ENCODE data around the gene GPC6. TPM values are rescaled to one million over a fixed set of nuclear protein-coding genes. Genes with fewer than 3 reads are reported as not detected.

The GPC6 gene
- total and polyA plus RNA-seq, 4 donors: 5.9 to 29.1 (median 18.2) TPM

GRCh38 chr13:94280349-94280748 lies 1053.7 kb downstream of the GPC6 start:
- WGBS: 79% methylated on average over 3 of the region's 3 CpGs
- TF ChIP-seq GABPA (IDR thresholded peaks at IDR 0.05 in 1 of 2, conservative IDR thresholded peaks at IDR 0.05 in 1 of 2) (no peak), ZBTB33 (IDR thresholded peaks at IDR 0.05) (no peak), RXRA (IDR thresholded peaks at IDR 0.05) (no peak), CTCF (IDR thresholded peaks at IDR 0.05; ENCODE audit: low read depth, low read length, missing input control) (no peak)
- Histone ChIP-seq H3K27ac (ENCODE audit: low read depth in 1 of 2, low read length in 2 of 2) (no peak overlapping the region), H3K9ac (ENCODE audit: low read depth in 1 of 2, low read length in 2 of 2) (no peak overlapping the region), H3K4me1 (ENCODE audit: control insufficient read depth in 4 of 4, insufficient read depth in 4 of 4, low read length in 3 of 4) (no peaks in the 10 kb centered on the region), H3K4me3 (ENCODE audit: low read depth in 1 of 3, low read length in 3 of 3) (no peak overlapping the region), H3K36me3 (ENCODE audit: control insufficient read depth in 4 of 4, insufficient read depth in 3 of 4, low read depth in 1 of 4, low read length in 3 of 4) (no peaks in the 10 kb centered on the region), H3K9me3 (ENCODE audit: control insufficient read depth in 4 of 4, low read length in 3 of 4) (no peaks in the 10 kb centered on the region), H3K27me3 (ENCODE audit: control insufficient read depth in 4 of 4, insufficient read depth in 4 of 4, low read length in 3 of 4) (no peaks in the 10 kb centered on the region)
- DNase-seq (ENCODE audit: low spot score): no peak

- H3K36me3 ChIP-seq (ENCODE audit: control insufficient read depth in 4 of 4, insufficient read depth in 3 of 4, low read depth in 1 of 4, low read length in 3 of 4): no peaks in the 10 kb centered on the region
- peak; percentile 84 for TF ChIP-seq REST (IDR thresholded peaks at IDR 0.05)
- no peak for TF ChIP-seq GABPA (IDR thresholded peaks at IDR 0.05 in 1 of 2, conservative IDR thresholded peaks at IDR 0.05 in 1 of 2)
- H3K27me3 ChIP-seq (ENCODE audit: control insufficient read depth in 4 of 4, insufficient read depth in 4 of 4, low read length in 3 of 4): no peaks in the 10 kb centered on the region
- H3K9ac ChIP-seq (ENCODE audit: low read depth in 1 of 2, low read length in 2 of 2): no peak overlapping the region
- H3K27ac ChIP-seq (ENCODE audit: low read depth in 1 of 2, low read length in 2 of 2): no peak overlapping the region
- no peak for DNase-seq (ENCODE audit: low spot score)
- H3K4me3 ChIP-seq (ENCODE audit: low read depth in 1 of 3, low read length in 3 of 3): no peak overlapping the region
- H3K9me3 ChIP-seq (ENCODE audit: control insufficient read depth in 4 of 4, low read length in 3 of 4): no peaks in the 10 kb centered on the region
- H3K4me1 ChIP-seq (ENCODE audit: control insufficient read depth in 4 of 4, insufficient read depth in 4 of 4, low read length in 3 of 4): no peaks in the 10 kb centered on the region
Measured at GRCh38 chr13:94280845-94281244, 1054.2 kb downstream of the GPC6 start.

- H3K9me3 ChIP-seq (ENCODE audit: control insufficient read depth in 4 of 4, low read length in 3 of 4): no peaks in the 10 kb centered on the region
- DNase-seq (ENCODE audit: low spot score): no peak
- peaks cover 1 to 12% (median 7%) of the 10 kb centered on the region in 4 donors for H3K4me1 ChIP-seq (ENCODE audit: control insufficient read depth in 4 of 4, insufficient read depth in 4 of 4, low read length in 3 of 4)
- H3K4me3 ChIP-seq (ENCODE audit: low read depth in 1 of 3, low read length in 3 of 3): no peak overlapping the region
- no peaks in the 10 kb centered on the region for H3K27me3 ChIP-seq (ENCODE audit: control insufficient read depth in 4 of 4, insufficient read depth in 4 of 4, low read length in 3 of 4)
- H3K27ac ChIP-seq (ENCODE audit: low read depth in 1 of 2, low read length in 2 of 2): no peak overlapping the region
- H3K36me3 ChIP-seq (ENCODE audit: control insufficient read depth in 4 of 4, insufficient read depth in 3 of 4, low read depth in 1 of 4, low read length in 3 of 4): no peaks in the 10 kb centered on the region
- WGBS: 87% methylated on average over 3 of the region's 3 CpGs
- H3K9ac ChIP-seq (ENCODE audit: low read depth in 1 of 2, low read length in 2 of 2): no peak overlapping the region
- no peak for TF ChIP-seq ATF3 (IDR thresholded peaks at IDR 0.05)
- TF ChIP-seq CTCF (IDR thresholded peaks at IDR 0.05; ENCODE audit: low read depth, low read length, missing input control): no peak
- no peak for TF ChIP-seq HNF4A (conservative IDR thresholded peaks at IDR 0.05)
- no peak for TF ChIP-seq EGR1 (IDR thresholded peaks at IDR 0.05; ENCODE audit: low read depth in 2 of 2)
- no peak for TF ChIP-seq RAD21 (IDR thresholded peaks at IDR 0.05)
- TF ChIP-seq GABPA (IDR thresholded peaks at IDR 0.05 in 1 of 2, conservative IDR thresholded peaks at IDR 0.05 in 1 of 2): no peak
- TF ChIP-seq ZBTB33 (IDR thresholded peaks at IDR 0.05): no peak
- TF ChIP-seq FOXA2 (IDR thresholded peaks at IDR 0.05): no peak
- no peak for TF ChIP-seq HNF4G (IDR thresholded peaks at IDR 0.05)
- TF ChIP-seq RXRA (IDR thresholded peaks at IDR 0.05): no peak
- TF ChIP-seq YY1 (IDR thresholded peaks at IDR 0.05): no peak
- TF ChIP-seq FOXA1 (IDR thresholded peaks at IDR 0.05): no peak
- TF ChIP-seq MAX (IDR thresholded peaks at IDR 0.05): no peak
- TF ChIP-seq NR2F2 (IDR thresholded peaks at IDR 0.05): no peak
Measured at GRCh38 chr13:94286581-94286980, 1060.0 kb downstream of the GPC6 start.

All from liver (tissue), 9 donors.